Ascending aorta (tissue), 2 donors: ENCODE data around the gene ZP1. TPM values are rescaled to one million over a fixed set of nuclear protein-coding genes. Genes with fewer than 3 reads are reported as not detected.

Experiments
- DNase-seq, 2 donors: peaks; one replicate each; pipeline ENCODE4 v3.0.0-alpha.2; 2019; ENCODE audit warnings: low spot score in 2 of 2
- H3K27ac ChIP-seq, 2 donors: fragments of 200-600 bp; sonication (generic); one replicate each; pipeline ENCODE4 v1.5.1; 2016 to 2017; ENCODE audit warnings: mild to moderate bottlenecking in 1 of 2
- H3K27me3 ChIP-seq: fragments of 200-600 bp; sonication (generic); one replicate; pipeline ENCODE4 v1.5.1; 2017
- H3K36me3 ChIP-seq, 2 donors: fragments of 200-600 bp; sonication (generic); one replicate each; pipeline ENCODE4 v1.5.1; 2016
- H3K4me1 ChIP-seq, 2 donors: fragments of 200-600 bp; sonication (generic); one replicate each; pipeline ENCODE4 v1.5.1; 2016 to 2017; ENCODE audit warnings: mild to moderate bottlenecking in 1 of 2
- H3K4me3 ChIP-seq, 2 donors: fragments of 200-600 bp; sonication (generic); one replicate each; pipeline ENCODE4 v1.5.1; 2016 to 2017; ENCODE audit warnings: mild to moderate bottlenecking in 1 of 2
- H3K9me3 ChIP-seq, 2 donors: fragments of 200-600 bp; sonication (generic); one replicate each; pipeline ENCODE4 v1.5.1; 2016
- intact Hi-C: fragments of 100-400 bp; cut with DNase I; formaldehyde crosslinking; loops from one replicate; pipeline ENCODE4 v1.15.1; 2023
- total RNA-seq: library from RNA; depleted of rRNA; stranded (reverse); fragments of >200 nt; gene quantifications from one replicate; pipeline ENCODE4 v1.1.0, GENCODE V29; 2016
- TF ChIP-seq, protein P1 (sequence below), 3 experiments: fragments of 200-600 bp in 2 of 3; fragments of 450-650 bp in 1 of 3; sonication (generic) in 2 of 3; IDR thresholded peaks; one replicate each; pipeline ENCODE4 v1.5.1; 2016 to 2019; ENCODE audit warnings: antibody characterized with exemption in 3 of 3, mild to moderate bottlenecking in 1 of 3, moderate library complexity in 1 of 3

ZP1 gene
- total RNA-seq, 1 donor from 2014 or later: not detected

DNA sequence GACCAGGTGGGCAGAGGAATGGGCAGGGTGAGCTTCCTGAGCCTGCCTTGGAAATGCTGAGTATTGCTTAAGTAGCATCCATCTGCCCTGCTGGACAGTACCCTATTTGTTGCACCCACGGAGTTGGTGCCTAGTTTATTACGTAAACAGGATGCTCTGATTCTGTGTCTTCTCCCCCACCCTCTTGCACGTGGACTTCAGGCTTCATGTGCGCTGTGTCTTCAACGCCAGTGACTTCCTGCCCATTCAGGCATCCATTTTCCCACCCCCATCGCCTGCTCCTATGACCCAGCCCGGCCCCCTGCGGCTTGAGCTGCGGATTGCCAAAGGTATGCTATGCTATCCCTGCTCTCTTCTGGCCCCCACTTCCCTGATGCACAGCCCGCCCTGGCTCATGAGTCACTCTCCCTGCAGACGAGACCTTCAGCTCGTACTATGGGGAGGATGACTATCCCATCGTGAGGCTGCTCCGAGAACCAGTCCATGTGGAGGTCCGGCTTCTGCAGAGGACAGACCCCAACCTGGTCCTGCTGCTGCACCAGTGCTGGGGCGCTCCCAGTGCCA, 5.7 kb downstream of the ZP1 start:
- TF ChIP-seq, protein P1, sequence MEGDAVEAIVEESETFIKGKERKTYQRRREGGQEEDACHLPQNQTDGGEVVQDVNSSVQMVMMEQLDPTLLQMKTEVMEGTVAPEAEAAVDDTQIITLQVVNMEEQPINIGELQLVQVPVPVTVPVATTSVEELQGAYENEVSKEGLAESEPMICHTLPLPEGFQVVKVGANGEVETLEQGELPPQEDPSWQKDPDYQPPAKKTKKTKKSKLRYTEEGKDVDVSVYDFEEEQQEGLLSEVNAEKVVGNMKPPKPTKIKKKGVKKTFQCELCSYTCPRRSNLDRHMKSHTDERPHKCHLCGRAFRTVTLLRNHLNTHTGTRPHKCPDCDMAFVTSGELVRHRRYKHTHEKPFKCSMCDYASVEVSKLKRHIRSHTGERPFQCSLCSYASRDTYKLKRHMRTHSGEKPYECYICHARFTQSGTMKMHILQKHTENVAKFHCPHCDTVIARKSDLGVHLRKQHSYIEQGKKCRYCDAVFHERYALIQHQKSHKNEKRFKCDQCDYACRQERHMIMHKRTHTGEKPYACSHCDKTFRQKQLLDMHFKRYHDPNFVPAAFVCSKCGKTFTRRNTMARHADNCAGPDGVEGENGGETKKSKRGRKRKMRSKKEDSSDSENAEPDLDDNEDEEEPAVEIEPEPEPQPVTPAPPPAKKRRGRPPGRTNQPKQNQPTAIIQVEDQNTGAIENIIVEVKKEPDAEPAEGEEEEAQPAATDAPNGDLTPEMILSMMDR (IDR thresholded peaks at IDR 0.05): no peak
- peak in 1 of 2 donors; percentile 55 for DNase-seq
- intact Hi-C loops: no loop called here
- H3K9me3 ChIP-seq: no peaks in the 10 kb centered on the region
- no peak overlapping the region for H3K4me3 ChIP-seq
- no peaks in the 10 kb centered on the region for H3K27me3 ChIP-seq
- H3K36me3 ChIP-seq: no peaks in the 10 kb centered on the region
- H3K27ac ChIP-seq: no peak overlapping the region
- H3K4me1 ChIP-seq: no peaks in the 10 kb centered on the region

DNA sequence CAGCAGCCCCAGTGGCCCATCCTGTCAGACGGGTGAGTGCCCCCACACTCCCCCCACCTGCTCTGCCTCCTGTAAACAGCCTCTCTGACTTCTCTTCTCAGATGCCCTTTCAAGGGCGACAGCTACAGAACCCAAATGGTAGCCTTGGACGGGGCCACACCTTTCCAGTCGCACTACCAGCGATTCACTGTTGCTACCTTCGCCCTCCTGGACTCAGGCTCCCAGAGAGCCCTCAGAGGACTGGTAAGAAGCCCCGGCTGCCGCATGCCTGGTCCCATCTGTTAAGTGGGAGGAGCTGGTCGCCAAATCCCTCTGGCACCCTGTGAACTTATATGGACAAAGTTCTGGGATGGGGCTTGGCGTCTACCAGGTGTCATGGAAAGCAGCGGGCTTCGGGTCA, 6.2 kb downstream of the ZP1 start:
- H3K36me3 ChIP-seq: peaks cover 0 to 3% of the 10 kb centered on the region in 2 donors
- H3K27me3 ChIP-seq: no peaks in the 10 kb centered on the region
- no peaks in the 10 kb centered on the region for H3K9me3 ChIP-seq
- TF ChIP-seq, protein P1 (IDR thresholded peaks at IDR 0.05): no peak
- no peaks in the 10 kb centered on the region for H3K4me1 ChIP-seq
- no peak overlapping the region for H3K4me3 ChIP-seq
- peak in 1 of 2 donors; percentile 40 for DNase-seq
- intact Hi-C loops: no loop called here
- H3K27ac ChIP-seq: no peak overlapping the region

- H3K4me1 ChIP-seq: peaks cover 0 to 4% of the 10 kb centered on the region in 2 donors
- TF ChIP-seq, protein P1 (IDR thresholded peaks at IDR 0.05): no peak
- H3K27me3 ChIP-seq: no peaks in the 10 kb centered on the region
- intact Hi-C loops: no loop called here
- peak in 1 of 2 donors; percentile 52 for DNase-seq
- no peaks in the 10 kb centered on the region for H3K9me3 ChIP-seq
- no peak overlapping the region for H3K4me3 ChIP-seq
- no peak overlapping the region for H3K27ac ChIP-seq
- peaks cover 0 to 5% of the 10 kb centered on the region in 2 donors for H3K36me3 ChIP-seq
These were observed 7.4 kb downstream of the ZP1 start for GRCh38 chr11:60874421-60875365.

- TF ChIP-seq, protein P1 (IDR thresholded peaks at IDR 0.05): no peak
- H3K9me3 ChIP-seq: no peaks in the 10 kb centered on the region
- H3K36me3 ChIP-seq: peaks cover 3 to 5% of the 10 kb centered on the region in 2 donors
- H3K4me1 ChIP-seq: peaks cover 0 to 4% of the 10 kb centered on the region in 2 donors
- H3K4me3 ChIP-seq: no peak overlapping the region
- intact Hi-C loops: no loop called here
- no peaks in the 10 kb centered on the region for H3K27me3 ChIP-seq
- no peak for DNase-seq
- no peak overlapping the region for H3K27ac ChIP-seq
These were observed 8.2 kb downstream of the ZP1 start for GRCh38 chr11:60875366-60876167.

GRCh38 chr11:60876168-60876485, 8.8 kb downstream of the ZP1 start:
- H3K27ac ChIP-seq: no peak overlapping the region
- peaks cover 0 to 4% of the 10 kb centered on the region in 2 donors for H3K4me1 ChIP-seq
- DNase-seq: peak in 1 of 2 donors; percentile 31
- peaks cover 5 to 7% of the 10 kb centered on the region in 2 donors for H3K36me3 ChIP-seq
- TF ChIP-seq, protein P1 (IDR thresholded peaks at IDR 0.05): no peak
- H3K27me3 ChIP-seq: no peaks in the 10 kb centered on the region
- no peaks in the 10 kb centered on the region for H3K9me3 ChIP-seq
- no peak overlapping the region for H3K4me3 ChIP-seq
- intact Hi-C loops: no loop called here
